Calu3 (cell line): ENCODE measurements around the gene UROC1. TPM values are rescaled to one million over a fixed set of nuclear protein-coding genes. Genes with fewer than 3 reads are reported as not detected.

ENCODE experiments used
- BruUV-seq: library from RNA; stranded (reverse); fragments of 400-500 nt; replicated peaks from 2 replicates; lab custom pipeline; 2021; lab: Mats Ljungman, UMichigan
- CTCF ChIA-PET: fragments of 300-600 bp; sonication (Branson Sonifier 250); formaldehyde crosslinking; loops from one replicate; lab custom pipeline; 2022; ENCODE audit warnings: antibody characterized with exemption; lab: Charles Lee
- DNase-seq: peaks from one replicate; pipeline ENCODE4 v3.0.0; 2022
- H3K27ac Mint-ChIP-seq: one replicate; pipeline ENCODE4 v1.8.0; 2022; ENCODE audit warnings: mixed read lengths; ENCODE audit not compliant: unreplicated experiment
- H3K27me3 Mint-ChIP-seq: one replicate; pipeline ENCODE4 v1.8.0; 2022; ENCODE audit warnings: mixed read lengths; ENCODE audit not compliant: unreplicated experiment
- H3K36me3 Mint-ChIP-seq: one replicate; pipeline ENCODE4 v1.8.0; 2022; ENCODE audit warnings: mild to moderate bottlenecking, moderate library complexity, mixed read lengths; ENCODE audit not compliant: insufficient read depth, unreplicated experiment
- H3K4me1 Mint-ChIP-seq: one replicate; pipeline ENCODE4 v1.8.0; 2022; ENCODE audit warnings: mild to moderate bottlenecking, low read depth, mixed read lengths; ENCODE audit not compliant: unreplicated experiment
- H3K4me3 Mint-ChIP-seq: one replicate; pipeline ENCODE4 v1.8.0; 2022; ENCODE audit warnings: mild to moderate bottlenecking, low read depth, moderate library complexity, mixed read lengths; ENCODE audit not compliant: unreplicated experiment
- H3K9me3 Mint-ChIP-seq: one replicate; pipeline ENCODE4 v1.8.0; 2022; ENCODE audit warnings: low read depth, mixed read lengths; ENCODE audit not compliant: unreplicated experiment
- intact Hi-C: fragments of 100-400 bp; cut with micrococcal nuclease; formaldehyde crosslinking; loops from one replicate; pipeline ENCODE4 v1.10.0; 2022; ENCODE audit not compliant: unreplicated experiment
- total RNA-seq: library from RNA; stranded (reverse); gene quantifications from 2 replicates; pipeline ENCODE4 v1.2.3, GENCODE V29; 2022
- TF ChIP-seq, protein P1 (sequence below): fragments of 200-600 bp; IDR thresholded peaks from one replicate; pipeline ENCODE4 v1.8.0; 2022; ENCODE audit warnings: antibody characterized with exemption; ENCODE audit not compliant: unreplicated experiment

The UROC1 gene
- total RNA-seq, 1 experiment from 2014 or later: not detected

DNA sequence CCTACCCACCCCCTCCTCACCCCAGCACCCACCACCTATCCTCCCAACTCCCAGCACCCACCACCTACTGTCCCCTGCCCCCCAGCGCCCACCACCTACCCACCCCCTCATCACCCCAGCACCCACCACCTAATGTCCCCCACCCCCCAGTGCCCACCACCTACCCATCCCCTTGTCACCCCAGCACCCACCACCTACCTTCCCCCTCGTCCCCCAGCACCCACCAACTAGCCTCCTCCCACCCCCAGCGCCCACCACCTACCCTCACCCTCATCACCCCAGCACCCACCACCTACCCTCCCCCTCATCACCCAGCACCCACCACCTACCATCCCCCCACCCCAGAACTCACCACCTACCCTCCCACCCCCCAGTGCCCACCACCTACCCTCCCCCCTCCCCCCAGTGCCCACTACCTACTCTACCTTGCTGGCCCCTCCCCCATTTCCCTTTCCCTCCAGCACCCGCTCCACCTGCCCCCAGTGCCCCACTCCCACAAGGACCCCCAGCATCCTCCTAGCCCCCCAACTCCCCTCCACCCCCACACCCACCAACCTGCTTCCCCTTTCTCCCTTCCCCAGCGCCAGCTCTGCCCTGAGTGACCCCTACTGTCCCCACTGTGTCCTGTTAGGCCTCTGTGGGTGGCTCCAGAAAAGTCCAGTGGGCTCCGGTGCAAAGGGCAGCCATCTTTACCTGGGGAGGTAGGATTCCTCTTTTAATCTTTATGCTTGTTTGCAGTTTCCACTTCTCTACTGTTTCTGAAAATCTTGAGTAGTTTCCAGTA is 1.2 kb downstream of the UROC1 start:
- H3K9me3 Mint-ChIP-seq: no peaks in the 10 kb centered on the region
- H3K4me3 Mint-ChIP-seq: no peak overlapping the region
- no peak overlapping the region for H3K27ac Mint-ChIP-seq
- CTCF ChIA-PET: interaction anchor here (0.8 kb wide), 1 partner anchor 1810 kb away, joined by 3 read pairs; no protein-coding TSS in a partner anchor
- intact Hi-C loops: no loop called here
- BruUV-seq: no TSS peak
- no peaks in the 10 kb centered on the region for H3K36me3 Mint-ChIP-seq
- no peak for DNase-seq
- peaks cover 58% of the 10 kb centered on the region for H3K27me3 Mint-ChIP-seq
- H3K4me1 Mint-ChIP-seq: no peaks in the 10 kb centered on the region
- TF ChIP-seq, protein P1, sequence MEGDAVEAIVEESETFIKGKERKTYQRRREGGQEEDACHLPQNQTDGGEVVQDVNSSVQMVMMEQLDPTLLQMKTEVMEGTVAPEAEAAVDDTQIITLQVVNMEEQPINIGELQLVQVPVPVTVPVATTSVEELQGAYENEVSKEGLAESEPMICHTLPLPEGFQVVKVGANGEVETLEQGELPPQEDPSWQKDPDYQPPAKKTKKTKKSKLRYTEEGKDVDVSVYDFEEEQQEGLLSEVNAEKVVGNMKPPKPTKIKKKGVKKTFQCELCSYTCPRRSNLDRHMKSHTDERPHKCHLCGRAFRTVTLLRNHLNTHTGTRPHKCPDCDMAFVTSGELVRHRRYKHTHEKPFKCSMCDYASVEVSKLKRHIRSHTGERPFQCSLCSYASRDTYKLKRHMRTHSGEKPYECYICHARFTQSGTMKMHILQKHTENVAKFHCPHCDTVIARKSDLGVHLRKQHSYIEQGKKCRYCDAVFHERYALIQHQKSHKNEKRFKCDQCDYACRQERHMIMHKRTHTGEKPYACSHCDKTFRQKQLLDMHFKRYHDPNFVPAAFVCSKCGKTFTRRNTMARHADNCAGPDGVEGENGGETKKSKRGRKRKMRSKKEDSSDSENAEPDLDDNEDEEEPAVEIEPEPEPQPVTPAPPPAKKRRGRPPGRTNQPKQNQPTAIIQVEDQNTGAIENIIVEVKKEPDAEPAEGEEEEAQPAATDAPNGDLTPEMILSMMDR: no peak

DNA sequence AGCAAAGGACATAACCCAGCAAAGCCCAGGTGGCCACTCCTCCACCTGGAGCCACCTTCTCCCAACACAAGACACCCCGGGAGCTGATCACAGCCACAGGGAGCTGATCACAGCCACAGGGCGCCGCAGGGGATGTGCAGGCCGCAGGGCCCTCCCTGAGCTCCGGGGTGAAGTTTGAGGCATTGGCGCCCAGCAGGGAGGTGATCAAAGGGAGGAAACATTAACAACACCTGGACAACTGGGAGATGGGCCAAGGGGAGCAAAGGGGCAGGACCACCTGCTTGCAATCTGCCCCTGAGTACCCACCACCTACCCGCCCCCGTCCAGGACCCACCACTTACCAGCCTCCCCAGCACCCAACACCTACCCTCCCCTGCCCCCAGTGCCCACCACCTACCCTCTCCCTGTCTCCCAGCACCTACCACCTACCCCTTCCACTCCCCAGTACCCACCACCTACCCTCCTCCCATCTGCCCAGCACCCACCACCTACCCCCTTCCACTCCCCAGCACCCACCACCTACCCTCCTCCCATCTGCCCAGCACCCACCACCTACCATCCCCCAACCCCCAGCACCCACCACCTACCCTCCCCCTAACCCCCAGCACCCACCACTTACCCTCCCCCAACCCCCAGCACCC is 2.4 kb downstream of the UROC1 start:
- no TSS peak for BruUV-seq
- Mint-ChIP-seq H3K4me3 (no peak overlapping the region), H3K9me3 (no peaks in the 10 kb centered on the region), H3K36me3 (no peaks in the 10 kb centered on the region), H3K27ac (no peak overlapping the region), H3K4me1 (no peaks in the 10 kb centered on the region), H3K27me3 (peaks cover 46% of the 10 kb centered on the region)
- DNase-seq: no peak
- CTCF ChIA-PET: interaction anchor here (1.4 kb wide), 1 partner anchor 107 kb away, joined by 3 read pairs; no protein-coding TSS in a partner anchor
- intact Hi-C loops: no loop called here
- TF ChIP-seq, protein P1: no peak

DNA sequence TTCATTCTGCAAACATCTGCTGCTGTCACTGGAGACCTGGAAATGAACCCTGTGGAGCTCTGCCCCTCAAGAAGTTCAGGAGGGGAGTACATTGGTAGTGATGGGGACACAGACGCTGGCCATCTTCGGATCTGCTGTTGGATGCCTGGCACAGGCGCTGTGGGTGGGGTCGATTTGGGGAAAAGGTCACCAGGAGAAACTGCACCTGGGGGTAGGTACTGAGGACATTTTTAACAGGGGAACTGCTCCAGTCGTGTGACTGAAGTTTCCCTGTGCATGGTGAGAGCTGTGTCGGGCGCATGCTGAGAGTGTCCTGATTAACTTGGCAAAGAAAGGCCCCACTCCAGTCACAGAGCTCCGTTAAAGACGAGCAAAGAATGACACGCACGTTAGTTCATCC is 3.4 kb downstream of the UROC1 start:
- DNase-seq: no peak
- TF ChIP-seq, protein P1: no peak
- CTCF ChIA-PET: interaction anchor here (1.1 to 1.4 kb wide), 3 partner anchors 9 to 108 kb away, joined by 3 read pairs; no protein-coding TSS in a partner anchor
- no peak overlapping the region for H3K27ac Mint-ChIP-seq
- intact Hi-C loops: no loop called here
- H3K27me3 Mint-ChIP-seq: peaks cover 36% of the 10 kb centered on the region
- no peaks in the 10 kb centered on the region for H3K36me3 Mint-ChIP-seq
- H3K4me1 Mint-ChIP-seq: no peaks in the 10 kb centered on the region
- no peaks in the 10 kb centered on the region for H3K9me3 Mint-ChIP-seq
- H3K4me3 Mint-ChIP-seq: no peak overlapping the region
- BruUV-seq: no TSS peak

DNA sequence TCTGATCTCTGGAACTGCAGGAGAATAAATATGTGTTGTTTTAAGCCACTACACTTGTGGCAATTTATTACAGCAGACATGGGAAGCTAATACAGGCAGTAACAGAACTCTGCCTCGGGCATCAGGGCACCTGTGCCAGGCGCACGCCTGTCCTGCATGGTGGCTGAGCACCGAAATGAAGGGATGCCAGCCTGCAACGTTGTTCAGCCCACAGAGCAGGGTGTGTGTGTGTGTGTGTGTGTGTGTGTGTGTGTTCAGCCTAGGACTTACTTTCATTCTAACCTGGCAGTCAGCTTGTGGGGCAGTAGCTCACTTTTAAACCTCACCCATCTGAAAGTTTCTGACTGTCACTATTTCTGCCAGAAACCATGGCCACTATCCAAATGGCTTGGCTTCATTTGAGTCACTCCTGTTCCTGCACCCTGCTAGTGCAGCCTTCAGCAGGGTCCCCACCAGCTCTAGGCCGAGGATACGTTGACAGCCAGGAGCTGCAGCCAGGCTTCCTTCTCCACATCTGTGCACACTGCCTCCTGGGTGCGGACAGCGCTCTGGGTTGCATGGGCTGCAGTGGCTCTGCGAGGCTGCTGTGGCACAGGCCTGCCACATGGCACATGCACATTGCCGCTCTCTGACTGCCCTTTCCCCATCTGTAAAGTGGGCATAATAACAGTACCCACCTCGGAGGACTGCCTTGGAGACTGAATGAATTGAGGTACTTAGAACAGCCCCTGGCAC is 4.5 kb downstream of the UROC1 start:
- CTCF ChIA-PET: interaction anchor here (0.7 to 1.3 kb wide), 3 partner anchors 14 to 959 kb away, joined by 3 read pairs; no protein-coding TSS in a partner anchor
- TF ChIP-seq, protein P1: no peak
- Mint-ChIP-seq H3K4me3 (no peak overlapping the region), H3K27ac (no peak overlapping the region), H3K4me1 (peaks cover 5% of the 10 kb centered on the region), H3K9me3 (no peaks in the 10 kb centered on the region), H3K36me3 (no peaks in the 10 kb centered on the region), H3K27me3 (peaks cover 25% of the 10 kb centered on the region)
- no TSS peak for BruUV-seq
- DNase-seq: no peak
- intact Hi-C loops: no loop called here
